Stimulated activated CD8-positive, alpha-beta memory T cell treated with anti-CD3 and anti-CD28 coated beads, Interleukin-4, amount 100 ng/mL, for 1 hour (primary cell): Measurements from ENCODE around the gene DGKE.
A peak's percentile ranks its signal among the peaks of the same experiment; 100 is the strongest.

ENCODE experiments used
- DNase-seq, 2 donors: peaks; one replicate each; pipeline ENCODE4 v3.0.0-alpha.2; 2020; ENCODE audit warnings: low read depth in 2 of 2, low spot score in 1 of 2

Gene DGKE

DNA sequence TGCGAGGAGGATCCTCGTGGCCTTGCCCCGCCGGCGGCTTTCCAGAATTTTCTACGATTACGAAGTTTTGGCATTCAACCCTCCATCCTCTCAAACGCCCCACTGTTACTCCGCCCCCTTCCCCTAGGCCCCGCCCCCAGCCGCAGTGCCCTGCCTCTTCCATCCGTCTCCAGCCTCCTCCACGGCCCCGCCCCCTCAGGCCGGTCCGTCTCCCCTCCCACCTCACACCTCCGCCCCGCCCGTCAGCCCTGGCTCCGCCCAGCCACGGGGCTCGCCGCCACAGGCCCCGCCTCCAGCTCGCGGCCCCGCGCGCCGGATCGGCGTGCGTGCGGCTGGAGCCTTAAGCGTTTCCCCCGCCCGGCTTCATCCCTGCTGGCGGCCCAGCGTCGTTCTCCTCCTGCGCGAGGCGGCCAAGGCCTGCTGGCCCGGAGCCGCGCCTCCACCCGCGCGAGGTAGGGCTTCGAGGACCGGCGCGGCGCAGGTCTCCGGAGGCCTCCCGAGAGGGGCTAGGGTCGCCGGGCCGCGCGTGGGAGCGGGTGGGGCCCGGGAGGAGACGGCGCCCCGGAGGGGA lies at the start of gene DGKE, which contains the start of gene C17orf67:
Gene DGKE, plus strand, starts transcription at position 343 of the 571 bp plus-strand sequence. CDS start 645 bp downstream, outside the sequence.
Gene C17orf67, minus strand, starts transcription at position 112 of the 571 bp plus-strand sequence. CDS start 18,110 bp downstream, outside the sequence.
- DNase-seq, result peak; percentile 97

DNA sequence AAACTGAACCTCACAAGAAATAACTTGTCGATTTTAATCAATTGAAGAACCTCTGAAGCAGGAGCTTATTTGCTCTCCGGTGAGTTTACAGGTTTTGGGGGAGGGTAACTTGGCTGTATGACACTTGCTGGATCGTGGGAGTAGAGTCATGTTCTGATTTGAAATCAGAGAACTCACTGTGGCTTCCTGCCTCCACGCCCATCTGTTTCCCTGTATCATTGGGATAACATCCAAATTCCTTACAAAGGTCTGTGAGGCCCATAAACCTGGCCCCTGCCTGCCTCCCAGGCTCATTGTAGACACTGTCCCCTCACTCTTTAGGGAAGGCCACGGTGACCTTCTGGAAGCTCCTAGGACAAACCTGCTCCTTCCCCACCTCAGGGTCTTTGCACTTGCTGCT lies 48.5 kb upstream of the DGKE start:
- DNase-seq, result no peak

DNA sequence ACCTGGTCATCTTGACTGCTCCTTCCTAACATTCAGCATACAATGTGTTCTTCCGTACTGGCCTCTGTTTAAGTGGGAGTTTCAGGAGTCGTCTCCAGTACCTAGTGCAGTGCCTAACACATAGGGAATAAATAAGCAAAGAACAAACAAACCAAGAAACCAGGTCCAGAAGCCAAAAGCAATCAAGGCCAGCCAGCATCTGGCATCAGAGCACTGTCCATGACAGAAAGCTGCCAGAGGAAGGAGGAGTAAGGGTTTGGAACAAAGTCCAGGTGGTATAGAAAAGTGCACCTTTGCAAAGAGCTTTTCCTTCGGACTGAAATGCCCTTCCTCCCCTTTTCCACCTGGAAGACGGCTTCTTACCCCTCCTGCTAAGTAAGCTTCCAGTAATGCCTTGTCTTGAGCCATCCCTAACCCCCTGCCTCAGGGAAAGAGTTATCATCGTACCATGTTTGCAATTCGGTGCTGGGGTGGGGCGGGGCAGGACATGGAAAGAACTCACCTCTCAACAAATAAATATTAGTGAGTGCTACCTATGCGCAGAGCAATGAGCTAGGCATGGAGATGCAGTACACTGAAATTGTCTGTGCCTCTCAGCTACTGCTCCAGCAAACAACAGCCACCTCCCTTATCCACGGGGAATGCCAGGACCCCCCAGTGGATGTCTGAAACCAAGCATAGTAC lies 47.8 kb upstream of the DGKE start:
- DNase-seq, result no peak

DNA sequence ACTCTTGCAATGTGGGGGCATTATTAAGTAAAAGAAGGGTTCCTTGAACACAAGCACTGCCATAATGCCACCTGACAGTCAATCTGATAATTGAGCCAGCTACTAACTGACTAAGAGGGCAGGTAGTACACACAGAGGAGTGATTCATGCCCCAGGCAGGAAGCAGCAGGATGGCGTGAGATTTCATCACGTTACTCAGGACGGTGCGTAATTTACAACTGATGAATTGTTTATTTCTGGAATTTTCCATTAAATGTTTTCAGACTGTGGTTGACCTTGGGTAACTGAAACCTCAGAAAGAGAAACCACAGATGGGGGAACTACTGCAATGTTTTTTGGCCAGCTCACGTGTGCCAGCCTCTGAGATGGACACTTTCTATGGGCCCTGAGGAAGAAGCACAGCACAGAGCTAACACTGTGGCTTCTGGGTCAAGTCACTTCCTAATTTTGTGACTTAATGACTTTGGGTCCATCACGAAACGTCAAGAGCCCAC lies 46.9 kb upstream of the DGKE start:
- DNase-seq, result no peak

DNA sequence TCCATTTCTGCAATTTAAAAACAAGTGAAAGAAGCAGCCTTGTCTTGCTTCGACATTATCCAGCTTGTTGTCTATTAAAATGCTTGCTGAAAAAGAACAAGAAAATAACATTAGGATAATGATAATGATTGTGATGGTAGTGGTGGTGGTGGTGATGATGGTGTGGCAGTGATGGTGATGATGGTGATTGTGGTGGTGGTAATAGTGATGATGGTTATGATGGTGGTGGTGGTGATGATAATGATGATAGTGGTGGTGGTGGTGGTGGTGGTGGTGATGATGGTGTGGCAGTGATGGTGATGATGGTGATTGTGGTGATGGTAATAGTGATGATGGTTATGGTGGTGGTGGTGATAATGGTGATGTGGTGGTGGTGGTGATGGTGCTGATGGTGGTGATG lies 41.7 kb upstream of the DGKE start:
- no peak for DNase-seq

DNA sequence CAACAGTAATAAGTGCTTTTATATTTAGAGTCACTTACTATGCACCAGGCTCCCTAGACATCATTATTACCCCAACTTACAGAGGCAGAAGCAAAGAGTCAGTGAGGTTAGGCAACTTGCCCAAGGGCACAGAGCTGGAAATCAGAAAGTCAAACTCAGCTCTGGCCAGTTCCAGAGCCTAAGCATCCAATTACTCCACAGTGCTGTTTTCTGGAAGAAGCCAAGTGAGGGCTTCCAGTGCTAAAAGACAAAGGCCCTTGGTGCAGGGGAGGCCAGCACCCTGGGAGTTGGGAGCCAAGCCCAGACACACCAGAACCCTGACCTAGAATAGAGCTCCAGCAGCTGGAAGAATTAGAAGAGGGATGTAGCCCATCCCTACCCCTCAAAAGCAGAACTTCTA lies 40.4 kb upstream of the DGKE start:
- DNase-seq, result no peak

DNA sequence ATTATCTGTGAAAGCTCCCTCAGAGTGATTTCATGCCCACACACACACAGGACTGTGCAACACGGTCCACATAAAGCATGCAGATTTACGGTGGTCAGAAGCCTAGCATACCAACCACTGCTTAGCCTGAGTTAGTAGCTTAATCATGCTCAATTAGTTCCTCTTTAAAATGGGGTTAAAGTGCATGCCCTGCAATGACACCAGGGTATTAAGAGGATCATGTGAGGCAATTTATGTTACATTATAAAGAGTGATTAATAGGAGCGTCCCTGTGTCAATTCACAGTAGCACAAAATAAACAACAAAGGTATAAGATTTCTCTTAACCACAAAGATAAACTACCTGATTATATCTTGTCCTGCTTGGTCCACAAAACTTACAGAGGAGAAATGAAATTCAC lies 40.0 kb upstream of the DGKE start:
- DNase-seq, result no peak

DNA sequence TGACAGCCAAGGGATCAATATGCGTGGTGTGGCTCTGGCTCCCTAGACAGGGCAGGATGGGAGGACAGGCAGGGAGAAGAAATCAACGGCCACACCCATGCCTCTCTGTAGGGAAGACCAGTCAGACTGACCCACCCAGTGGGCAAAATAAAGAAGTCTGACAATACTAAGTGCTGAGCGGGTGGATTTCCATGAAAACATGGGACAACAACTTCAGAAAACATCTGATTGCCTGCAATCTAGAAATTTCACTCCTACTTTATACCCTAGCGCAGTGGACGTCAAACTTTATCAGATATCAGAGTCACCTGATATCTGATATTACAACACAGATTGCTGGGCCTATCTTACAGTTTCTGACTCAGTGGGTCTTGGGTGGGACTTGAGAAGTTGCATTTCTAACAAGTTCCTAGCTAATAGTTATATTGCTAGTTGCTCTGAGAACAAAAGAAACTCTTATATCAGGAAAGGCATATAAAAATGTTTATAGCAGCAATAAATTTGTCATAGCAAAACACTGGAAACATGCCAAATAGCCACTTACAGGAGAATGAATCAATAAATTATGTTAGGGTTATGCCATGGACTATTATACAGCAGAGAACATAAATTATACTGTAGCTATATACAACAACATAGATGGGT lies 38.6 kb upstream of the DGKE start:
- no peak for DNase-seq

DNA sequence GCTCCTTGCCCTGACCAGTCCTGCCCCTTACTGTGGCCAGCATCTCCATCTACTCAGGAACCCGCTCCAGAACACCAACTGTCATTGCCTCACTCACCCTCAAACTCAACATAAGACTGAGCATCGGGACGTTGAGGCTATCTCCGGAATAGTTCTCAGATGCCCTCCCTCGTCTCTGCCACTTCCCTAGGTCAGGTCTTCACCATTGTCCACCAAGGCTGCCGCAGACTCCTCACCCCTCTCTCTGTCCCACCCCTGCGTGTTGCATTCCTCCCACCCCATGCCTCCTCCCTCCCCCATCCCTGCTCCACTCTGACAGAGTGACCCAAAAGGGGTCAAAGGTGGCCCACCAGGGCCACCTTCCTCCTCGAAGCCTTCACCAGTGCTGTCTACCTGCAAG lies 37.4 kb upstream of the DGKE start:
- DNase-seq, result no peak

DNA sequence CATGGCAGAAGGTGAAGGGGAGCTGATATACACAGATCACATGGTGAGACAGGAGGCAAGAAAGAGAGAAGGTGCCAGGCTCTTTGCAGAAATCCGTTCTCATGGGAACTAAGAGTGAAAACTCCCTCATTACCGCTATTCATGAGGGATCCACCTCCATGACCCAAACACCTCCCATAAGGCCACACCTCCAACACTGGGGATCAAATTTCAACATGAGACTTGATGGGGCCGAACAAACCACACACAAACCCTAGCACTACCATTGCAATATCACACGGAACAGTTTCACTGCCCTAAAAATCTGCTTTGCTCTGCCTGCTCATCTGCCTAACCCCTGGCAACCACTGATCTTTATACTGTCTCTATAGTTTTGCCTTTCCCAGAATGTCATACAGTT lies 35.0 kb upstream of the DGKE start:
- DNase-seq, result no peak

DNA sequence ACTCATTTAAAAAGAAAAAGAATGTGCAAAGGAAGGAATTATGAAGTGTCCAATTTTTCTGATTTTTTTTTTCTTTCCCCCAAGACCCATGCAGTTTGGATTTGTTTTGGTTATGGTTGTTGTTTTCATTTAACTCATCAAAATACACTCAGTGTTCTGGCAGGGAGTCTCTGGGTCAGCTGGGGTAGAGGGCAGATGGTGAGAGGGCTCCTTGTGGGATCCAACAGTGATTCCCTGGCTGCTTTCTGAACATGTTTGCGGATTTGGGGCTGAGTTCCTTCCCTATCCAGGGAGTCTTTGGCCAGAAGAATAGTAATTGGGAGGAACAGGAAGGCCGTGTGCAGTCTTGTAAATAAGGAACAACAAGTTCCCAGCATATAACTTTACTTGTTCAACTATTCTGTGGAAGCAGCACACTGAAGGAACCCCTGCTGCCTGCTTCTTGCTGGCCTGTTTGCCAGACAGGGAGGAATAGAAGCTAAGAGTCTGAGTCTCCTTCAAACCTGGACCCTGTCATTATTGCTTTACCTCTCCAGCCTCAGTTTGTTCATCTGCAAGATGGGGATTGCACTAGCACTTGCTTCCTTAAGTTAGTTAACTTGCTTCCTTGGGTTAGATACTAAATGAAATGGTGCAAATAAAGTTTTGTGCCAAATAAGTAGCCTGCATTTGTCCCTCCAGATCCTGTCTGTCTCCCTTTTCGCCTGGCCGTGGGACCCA lies 32.3 kb upstream of the DGKE start:
- DNase-seq, result no peak

DNA sequence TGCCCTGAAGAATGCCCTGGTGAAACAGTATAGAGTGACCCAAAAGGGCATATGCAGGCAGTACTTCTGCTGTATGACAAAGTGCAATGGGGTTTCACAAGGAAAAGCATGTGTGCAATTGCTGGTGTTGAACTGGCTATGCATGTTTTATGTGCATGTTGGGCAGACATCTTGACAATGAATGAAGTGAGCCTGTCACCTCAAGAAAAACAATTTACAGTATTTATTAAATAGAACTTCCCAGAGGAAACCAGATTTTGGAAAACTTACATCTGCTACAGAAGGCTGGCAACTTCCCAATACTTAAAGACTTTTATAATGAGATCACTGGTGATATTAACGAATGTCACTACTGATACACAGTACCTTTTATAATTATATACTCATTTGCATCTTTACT lies 30.9 kb upstream of the DGKE start:
- DNase-seq, result no peak

DNA sequence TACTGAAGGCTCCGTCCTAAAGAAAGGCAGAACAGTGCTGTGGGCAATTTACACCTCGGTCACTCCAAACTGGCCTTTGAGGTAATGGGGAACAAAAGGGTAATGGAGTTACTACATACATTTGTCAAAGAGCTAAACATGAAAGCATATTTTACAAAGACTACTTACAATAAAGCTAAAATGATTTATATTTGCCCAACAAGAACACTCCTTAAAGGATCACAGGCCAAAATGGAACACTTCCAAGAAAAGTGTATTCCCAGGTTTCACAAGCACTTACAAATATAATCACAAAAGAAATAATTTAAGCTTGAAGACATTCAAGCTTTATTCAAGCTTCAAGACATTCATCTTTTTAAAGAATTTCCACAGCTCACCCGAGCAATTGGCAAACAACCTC lies 29.5 kb upstream of the DGKE start:
- DNase-seq, result no peak

DNA sequence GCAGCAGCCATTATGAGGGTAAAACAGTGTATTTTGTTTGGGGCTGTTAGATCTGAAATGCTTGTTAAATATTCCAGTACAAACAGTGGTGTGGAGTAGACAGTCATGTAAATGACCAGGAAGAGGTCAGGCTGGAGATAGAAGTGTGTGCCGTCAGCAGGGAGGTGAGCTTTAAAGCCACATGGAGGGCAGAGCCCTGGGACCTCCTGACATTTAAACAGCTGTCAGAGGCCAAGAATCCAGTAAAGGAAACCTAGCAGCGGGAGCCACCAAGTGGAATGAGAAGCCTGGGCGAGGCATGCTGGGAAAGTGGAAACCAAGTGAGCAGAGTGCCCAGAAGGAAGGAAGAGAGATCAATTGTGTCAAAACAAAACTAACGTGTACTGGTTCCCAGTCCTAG lies 27.0 kb upstream of the DGKE start:
- no peak for DNase-seq

DNA sequence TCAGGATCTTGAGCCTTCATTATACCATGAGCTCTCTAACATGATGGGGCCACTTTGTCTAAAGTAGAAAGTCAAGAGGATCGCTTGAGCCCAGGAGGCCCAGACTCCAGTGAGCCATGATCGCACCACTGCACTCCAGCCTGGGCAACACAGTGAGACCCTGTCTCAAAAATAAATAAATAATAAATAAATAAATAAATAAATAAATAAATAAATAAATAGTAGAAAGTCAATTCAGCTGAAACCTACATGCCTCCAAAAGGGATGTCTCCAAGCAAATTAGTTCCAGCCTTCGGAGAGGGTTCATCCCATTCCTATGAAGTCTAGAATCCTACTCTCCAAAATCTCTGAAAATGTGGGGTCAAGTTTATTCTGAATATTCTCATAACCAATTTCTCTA lies 26.2 kb upstream of the DGKE start:
- no peak for DNase-seq

DNA sequence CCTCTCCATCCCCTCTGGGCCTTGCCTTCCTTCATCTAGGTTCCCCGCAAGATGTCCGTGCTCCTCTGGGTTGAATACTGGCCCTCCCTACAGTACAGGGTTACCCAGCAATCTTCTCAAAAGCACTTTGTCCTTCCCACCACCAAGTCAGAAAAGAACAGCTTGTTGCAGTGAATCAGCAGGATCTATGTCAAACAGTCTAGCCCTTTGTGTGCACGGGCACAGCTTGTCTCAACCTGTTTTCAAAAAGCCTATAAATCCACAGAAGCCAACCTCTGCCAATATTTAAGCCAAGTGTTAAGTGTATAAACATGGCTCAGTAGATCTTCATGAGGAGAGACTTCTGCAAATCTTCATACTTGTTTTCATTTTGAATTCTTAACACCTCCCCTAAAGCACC lies 25.4 kb upstream of the DGKE start:
- no peak for DNase-seq

DNA sequence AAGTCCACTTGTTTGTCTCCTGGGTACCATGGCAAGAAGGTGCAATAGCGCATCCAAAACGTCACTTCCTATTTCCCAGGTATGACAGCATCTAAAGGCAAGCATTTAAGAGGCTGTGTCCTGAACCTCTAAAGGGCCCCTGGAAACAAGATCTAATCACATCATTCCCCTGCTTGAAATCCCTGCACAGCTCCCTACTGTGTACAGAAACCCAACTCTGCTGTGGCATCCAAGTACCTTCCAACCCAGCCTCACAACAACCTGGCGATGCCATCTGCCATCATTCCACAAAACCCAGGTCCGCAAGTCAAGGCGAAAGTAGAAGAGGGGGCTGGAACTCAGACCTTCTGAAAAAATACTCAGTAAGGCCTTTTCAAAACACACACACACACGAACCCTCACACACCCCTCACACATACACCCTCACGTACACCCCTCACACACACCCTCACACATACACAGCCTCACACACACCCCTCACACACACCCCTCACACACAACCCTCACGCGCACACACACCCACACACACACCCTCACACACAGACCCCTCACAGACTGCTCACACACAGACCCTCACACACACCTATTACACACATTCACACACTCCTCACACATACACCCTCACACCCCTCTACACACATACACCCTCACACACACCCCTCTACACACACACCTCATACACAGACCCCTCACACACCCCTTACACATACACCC lies 24.7 kb upstream of the DGKE start:
- DNase-seq, result no peak

DNA sequence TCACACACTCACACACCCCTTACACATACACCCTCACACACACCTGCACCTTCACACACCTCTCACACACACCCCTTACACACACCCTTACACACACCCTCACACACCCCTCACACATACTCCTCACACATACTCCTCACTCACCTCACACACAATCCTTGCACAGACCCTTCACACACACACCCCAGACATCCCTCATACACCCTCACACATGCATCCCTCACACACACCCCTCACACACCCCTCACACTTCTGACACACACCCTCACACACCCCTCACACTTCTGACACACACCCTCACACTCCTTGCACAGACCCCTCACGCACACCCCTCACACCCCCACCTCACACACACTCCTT lies 24.2 kb upstream of the DGKE start:
- no peak for DNase-seq

DNA sequence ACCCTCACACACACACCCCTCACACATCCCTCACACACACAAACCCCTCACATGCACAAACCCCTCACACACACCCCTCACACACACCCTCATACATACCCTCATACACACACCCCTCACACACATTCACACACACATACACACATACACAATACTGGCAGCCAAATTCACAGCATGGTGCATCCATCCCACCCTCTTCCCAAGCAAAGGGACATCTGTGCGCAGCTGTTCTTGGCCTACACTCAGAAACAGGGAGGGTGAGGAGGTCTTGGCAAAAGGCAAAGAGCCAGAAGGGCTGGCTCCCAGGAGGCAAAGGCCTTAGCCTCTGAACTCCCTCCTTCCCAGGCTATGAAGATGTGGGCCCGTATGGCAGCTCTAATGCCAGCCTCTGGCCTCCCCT lies 23.6 kb upstream of the DGKE start:
- DNase-seq, result no peak

DNA sequence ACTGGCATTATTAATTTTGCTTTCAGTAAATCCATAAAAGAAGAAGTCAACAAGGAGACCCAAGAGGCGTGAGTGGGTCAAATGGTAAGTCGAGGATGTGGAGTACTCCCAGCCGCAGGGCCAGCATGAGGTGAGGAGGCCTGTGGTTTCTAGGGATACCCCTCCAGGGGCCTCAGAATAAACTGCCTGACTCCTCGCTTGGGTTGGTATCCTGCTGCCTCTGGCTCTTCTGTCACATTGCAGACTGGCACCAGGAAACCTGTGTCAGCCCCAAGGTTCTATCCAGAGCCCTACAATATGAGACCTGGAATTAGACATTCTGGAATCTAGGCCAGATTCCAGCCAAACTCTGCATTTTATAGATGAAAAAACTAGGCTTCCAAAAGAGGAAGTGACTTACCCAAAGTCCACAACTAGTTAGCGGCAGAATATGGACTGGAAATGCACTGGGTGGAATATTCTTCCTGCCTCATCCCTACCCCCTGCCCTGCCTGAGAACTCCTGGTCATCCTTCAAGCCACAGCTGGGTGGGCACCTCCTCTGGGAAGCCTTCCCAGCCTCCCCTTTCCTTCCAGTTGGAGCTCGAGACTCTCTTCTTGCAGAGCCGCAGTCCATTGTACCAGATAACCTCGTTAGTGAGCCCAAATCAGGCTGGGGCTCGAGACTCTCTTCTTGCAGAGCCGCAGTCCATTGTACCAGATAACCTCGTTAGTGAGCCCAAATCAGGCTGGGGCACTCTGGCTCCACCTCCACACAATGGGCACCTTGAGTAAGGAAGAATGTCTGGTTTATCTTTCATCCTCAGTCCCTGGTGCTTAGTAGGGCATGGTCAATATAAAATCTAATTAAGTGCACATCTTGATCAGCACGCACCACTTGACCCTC lies 22.8 kb upstream of the DGKE start:
- DNase-seq, result no peak
